Heart left ventricle (tissue), 13 donors: ENCODE measurements around the gene KCTD11.

Source experiments
- CTCF ChIP-seq, 12 donors: fragments of 200-600 bp; sonication (generic) in 4 of 12; IDR thresholded peaks; one replicate each; pipeline versions ENCODE4 v1.5.0 to v1.8.0; 2018 to 2022; ENCODE audit warnings: antibody characterized with exemption in 12 of 12, mild to moderate bottlenecking in 5 of 12
- POLR2A ChIP-seq, 2 donors: fragments of 450-650 bp; IDR thresholded peaks; one replicate each; pipeline ENCODE4 v1.6.1; 2017; ENCODE audit warnings: antibody characterized with exemption in 2 of 2, mild to moderate bottlenecking in 2 of 2, moderate library complexity in 2 of 2
- donor health status: ischemic (EF 13 %, LVEDD 7.1; RV severe dilation, severe dysfunction).
- donor health status: DM: no; HTN: yes; CAD: no.
- donor health status: DM: no; HTN: no; CAD: no.
- donor health status: ischemic (EF 25% LVEDD 6.9; RV normal size, moderate dysfunction).
- donor health status: ischemic (EF 25% LVEDD 5.7; RV mildly dilated, moderate dysfunction).
- donor health status: ischemic (EF 35%, LVEDD 5.7; RV mildly dilated, moderate dysfunction).
- donor health status: nonischemic (EF 11% LVEDD 7.7; RV severe dilation, severe dysfunction).
- donor health status: DM: yes; HTN: yes; CAD: no.
- donor health status: PGD.
- donor health status: ischemic (EF 29% LVEDD 5.4; RV normal size, mild dysfunction).
- donor health status: nonischemic (EF 23%, LVEDD 6.1; RV moderate dilation, normal function).

GRCh38 chr17:7396147-7396546 is 44.2 kb downstream of the KCTD11 start:
- TF ChIP-seq CTCF (IDR thresholded peaks at IDR 0.05) (no peak), POLR2A (IDR thresholded peaks at IDR 0.05) (no peak)
